ENCODE measurements around the gene SLC34A2. TPM values are rescaled to one million over a fixed set of nuclear protein-coding genes. Genes with fewer than 3 reads are reported as not detected.

Gene SLC34A2
- polyA plus RNA-seq, 1 donor from 2014 or later, result not detected

DNA sequence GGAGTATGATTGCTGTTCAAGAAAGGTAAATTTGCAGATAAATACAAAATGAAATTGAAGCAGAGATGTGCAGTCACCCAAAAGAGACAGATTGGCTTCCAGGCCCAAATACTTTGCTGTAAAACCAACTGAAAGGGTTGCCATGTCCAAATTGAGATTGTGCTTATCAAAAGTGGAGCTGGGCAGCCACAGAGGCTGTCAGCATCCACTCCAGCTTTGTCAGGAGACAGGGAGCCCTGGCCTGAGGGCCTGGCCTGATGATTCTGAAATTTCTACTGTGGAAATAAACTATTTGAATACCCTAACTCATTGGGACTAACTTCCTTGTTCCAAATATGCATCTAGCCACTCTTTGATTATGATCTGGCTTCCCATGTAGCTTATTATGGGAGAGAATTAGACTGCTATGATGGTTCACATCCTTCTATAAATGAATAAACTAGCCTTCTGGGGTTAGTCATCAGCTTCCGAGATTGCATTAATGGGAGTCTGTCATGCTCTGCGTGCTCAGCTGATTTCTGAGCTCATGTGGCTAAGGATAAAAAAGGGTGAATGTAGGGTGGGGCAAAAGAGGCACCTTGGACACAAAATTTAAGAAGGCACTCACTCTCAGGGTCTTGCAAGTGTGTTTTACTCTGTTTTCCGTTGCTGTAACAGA, 48.2 kb downstream of the SLC34A2 start:
- H3K9me3 ChIP-seq (ENCODE audit: low read length), result no peaks in the 10 kb centered on the region
- no peaks in the 10 kb centered on the region for H3F3A ChIP-seq (ENCODE audit: insufficient read depth, low read length, poor library complexity, severe bottlenecking)
- no peak overlapping the region for H3K4me2 ChIP-seq (ENCODE audit: low read length)
- no peak overlapping the region for H2AFZ ChIP-seq (ENCODE audit: low read depth, low read length)
- H3K4me3 ChIP-seq (ENCODE audit: low read length), result no peak overlapping the region
- no peak overlapping the region for H3K27ac ChIP-seq (ENCODE audit: low read length)
- H4K20me1 ChIP-seq (ENCODE audit: insufficient read depth), result no peaks in the 10 kb centered on the region
- TF ChIP-seq EZH2 (IDR thresholded peaks at IDR 0.05; ENCODE audit: borderline replicate concordance, insufficient read depth, low read length, poor library complexity, severe bottlenecking) (no peak), MXI1 (conservative IDR thresholded peaks at IDR 0.05; ENCODE audit: poor library complexity, severe bottlenecking) (no peak), SMC3 (conservative IDR thresholded peaks at IDR 0.05; ENCODE audit: poor library complexity) (no peak), RAD21 (conservative IDR thresholded peaks at IDR 0.05) (no peak), TAF1 (IDR thresholded peaks at IDR 0.05; ENCODE audit: low read depth) (no peak), CTCF (IDR thresholded peaks at IDR 0.05; ENCODE audit: poor library complexity, severe bottlenecking) (no peak), EP300 (conservative IDR thresholded peaks at IDR 0.05; ENCODE audit: poor library complexity, severe bottlenecking) (no peak)
- TF ChIP-seq, protein P1, sequence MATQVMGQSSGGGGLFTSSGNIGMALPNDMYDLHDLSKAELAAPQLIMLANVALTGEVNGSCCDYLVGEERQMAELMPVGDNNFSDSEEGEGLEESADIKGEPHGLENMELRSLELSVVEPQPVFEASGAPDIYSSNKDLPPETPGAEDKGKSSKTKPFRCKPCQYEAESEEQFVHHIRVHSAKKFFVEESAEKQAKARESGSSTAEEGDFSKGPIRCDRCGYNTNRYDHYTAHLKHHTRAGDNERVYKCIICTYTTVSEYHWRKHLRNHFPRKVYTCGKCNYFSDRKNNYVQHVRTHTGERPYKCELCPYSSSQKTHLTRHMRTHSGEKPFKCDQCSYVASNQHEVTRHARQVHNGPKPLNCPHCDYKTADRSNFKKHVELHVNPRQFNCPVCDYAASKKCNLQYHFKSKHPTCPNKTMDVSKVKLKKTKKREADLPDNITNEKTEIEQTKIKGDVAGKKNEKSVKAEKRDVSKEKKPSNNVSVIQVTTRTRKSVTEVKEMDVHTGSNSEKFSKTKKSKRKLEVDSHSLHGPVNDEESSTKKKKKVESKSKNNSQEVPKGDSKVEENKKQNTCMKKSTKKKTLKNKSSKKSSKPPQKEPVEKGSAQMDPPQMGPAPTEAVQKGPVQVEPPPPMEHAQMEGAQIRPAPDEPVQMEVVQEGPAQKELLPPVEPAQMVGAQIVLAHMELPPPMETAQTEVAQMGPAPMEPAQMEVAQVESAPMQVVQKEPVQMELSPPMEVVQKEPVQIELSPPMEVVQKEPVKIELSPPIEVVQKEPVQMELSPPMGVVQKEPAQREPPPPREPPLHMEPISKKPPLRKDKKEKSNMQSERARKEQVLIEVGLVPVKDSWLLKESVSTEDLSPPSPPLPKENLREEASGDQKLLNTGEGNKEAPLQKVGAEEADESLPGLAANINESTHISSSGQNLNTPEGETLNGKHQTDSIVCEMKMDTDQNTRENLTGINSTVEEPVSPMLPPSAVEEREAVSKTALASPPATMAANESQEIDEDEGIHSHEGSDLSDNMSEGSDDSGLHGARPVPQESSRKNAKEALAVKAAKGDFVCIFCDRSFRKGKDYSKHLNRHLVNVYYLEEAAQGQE (IDR thresholded peaks at IDR 0.05; ENCODE audit: borderline replicate concordance), result no peak
- no peaks in the 10 kb centered on the region for H3K27me3 ChIP-seq (ENCODE audit: insufficient read depth, low read depth, low read length)
- no peak overlapping the region for H3K9ac ChIP-seq (ENCODE audit: low read length)
- H3K79me2 ChIP-seq (replicated peaks; ENCODE audit: insufficient read depth, low read length), result no peaks in the 10 kb centered on the region
- no peaks in the 10 kb centered on the region for H3K36me3 ChIP-seq (ENCODE audit: insufficient read depth, low read length)
- no peaks in the 10 kb centered on the region for H3K9me2 ChIP-seq (ENCODE audit: insufficient read depth, low read length)

DNA sequence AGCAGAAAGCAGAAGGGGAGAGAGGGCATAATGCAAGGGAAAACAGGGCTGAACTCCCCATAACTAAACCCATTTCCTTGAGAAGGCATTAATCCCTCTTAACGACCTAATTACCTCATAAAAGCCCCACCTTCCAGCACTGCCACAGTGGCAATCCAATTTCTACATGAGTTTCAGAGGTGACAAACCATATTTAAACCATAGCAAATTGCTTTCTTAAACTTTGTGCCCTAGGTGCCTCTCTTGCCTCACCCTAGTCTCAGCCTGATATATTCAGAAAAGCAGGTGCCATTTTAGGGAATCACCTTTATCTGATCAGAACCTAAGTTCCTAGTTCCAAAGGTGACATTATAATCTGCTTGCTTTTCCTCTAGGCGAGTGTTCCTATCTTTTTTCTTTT, 48.9 kb downstream of the SLC34A2 start:
- Histone ChIP-seq H3K4me3 (ENCODE audit: low read length) (no peak overlapping the region), H3K27ac (ENCODE audit: low read length) (no peak overlapping the region), H3K4me2 (ENCODE audit: low read length) (no peak overlapping the region), H3F3A (ENCODE audit: insufficient read depth, low read length, poor library complexity, severe bottlenecking) (no peaks in the 10 kb centered on the region), H3K9ac (ENCODE audit: low read length) (no peak overlapping the region), H4K20me1 (ENCODE audit: insufficient read depth) (no peaks in the 10 kb centered on the region), H2AFZ (ENCODE audit: low read depth, low read length) (no peak overlapping the region), H3K27me3 (ENCODE audit: insufficient read depth, low read depth, low read length) (no peaks in the 10 kb centered on the region), H3K9me2 (ENCODE audit: insufficient read depth, low read length) (no peaks in the 10 kb centered on the region), H3K79me2 (replicated peaks; ENCODE audit: insufficient read depth, low read length) (no peaks in the 10 kb centered on the region), H3K36me3 (ENCODE audit: insufficient read depth, low read length) (no peaks in the 10 kb centered on the region), H3K9me3 (ENCODE audit: low read length) (no peaks in the 10 kb centered on the region)
- no peak for TF ChIP-seq EP300 (conservative IDR thresholded peaks at IDR 0.05; ENCODE audit: poor library complexity, severe bottlenecking)
- TF ChIP-seq SMC3 (conservative IDR thresholded peaks at IDR 0.05; ENCODE audit: poor library complexity), result no peak
- TF ChIP-seq MXI1 (conservative IDR thresholded peaks at IDR 0.05; ENCODE audit: poor library complexity, severe bottlenecking), result no peak
- TF ChIP-seq EZH2 (IDR thresholded peaks at IDR 0.05; ENCODE audit: borderline replicate concordance, insufficient read depth, low read length, poor library complexity, severe bottlenecking), result no peak
- TF ChIP-seq, protein P1 (IDR thresholded peaks at IDR 0.05; ENCODE audit: borderline replicate concordance), result no peak
- no peak for TF ChIP-seq TAF1 (IDR thresholded peaks at IDR 0.05; ENCODE audit: low read depth)
- no peak for TF ChIP-seq POLR2AphosphoS5 (IDR thresholded peaks at IDR 0.05)
- no peak for TF ChIP-seq CTCF (IDR thresholded peaks at IDR 0.05; ENCODE audit: poor library complexity, severe bottlenecking)
- TF ChIP-seq RAD21 (conservative IDR thresholded peaks at IDR 0.05), result no peak
